A673 (cell line): ENCODE results near the gene NPR2.

Experiments used
- EZH2 ChIP-seq: fragments of 200-600 bp; sonication (generic); IDR thresholded peaks from 2 replicates; pipeline ENCODE4 v1.6.1; 2017; ENCODE audit warnings: borderline replicate concordance, low read depth, mild to moderate bottlenecking, mixed read lengths, antibody characterized with exemption, low read length; ENCODE audit not compliant: poor library complexity, severe bottlenecking
- TF ChIP-seq, protein P1 (sequence below): fragments of 300-800, 200-600 bp; sonication (generic); conservative IDR thresholded peaks from 2 replicates; pipeline ENCODE4 v1.5.1; 2017; ENCODE audit warnings: low read depth, mild to moderate bottlenecking, antibody characterized with exemption, low read length, moderate library complexity, mixed read lengths

DNA sequence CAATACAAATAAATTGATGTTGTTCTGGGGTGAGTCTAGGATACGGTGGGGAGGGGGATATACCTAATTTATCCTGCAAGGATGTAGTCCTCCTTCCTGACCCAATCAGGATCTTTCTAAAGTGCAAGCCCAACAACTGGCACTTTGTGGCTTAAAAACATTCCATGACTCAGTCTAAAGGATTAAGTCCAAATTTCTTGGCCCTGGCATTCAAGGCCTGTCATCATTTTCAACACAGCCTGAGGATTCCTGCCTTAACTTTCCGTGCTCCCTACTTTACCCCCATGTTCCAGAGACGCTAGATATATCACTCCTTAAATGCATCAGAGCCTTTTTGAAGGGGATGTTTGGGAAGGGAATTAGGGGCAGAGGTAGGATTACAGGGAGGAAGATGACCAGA is 36.1 kb downstream of the NPR2 start:
- TF ChIP-seq, protein P1, sequence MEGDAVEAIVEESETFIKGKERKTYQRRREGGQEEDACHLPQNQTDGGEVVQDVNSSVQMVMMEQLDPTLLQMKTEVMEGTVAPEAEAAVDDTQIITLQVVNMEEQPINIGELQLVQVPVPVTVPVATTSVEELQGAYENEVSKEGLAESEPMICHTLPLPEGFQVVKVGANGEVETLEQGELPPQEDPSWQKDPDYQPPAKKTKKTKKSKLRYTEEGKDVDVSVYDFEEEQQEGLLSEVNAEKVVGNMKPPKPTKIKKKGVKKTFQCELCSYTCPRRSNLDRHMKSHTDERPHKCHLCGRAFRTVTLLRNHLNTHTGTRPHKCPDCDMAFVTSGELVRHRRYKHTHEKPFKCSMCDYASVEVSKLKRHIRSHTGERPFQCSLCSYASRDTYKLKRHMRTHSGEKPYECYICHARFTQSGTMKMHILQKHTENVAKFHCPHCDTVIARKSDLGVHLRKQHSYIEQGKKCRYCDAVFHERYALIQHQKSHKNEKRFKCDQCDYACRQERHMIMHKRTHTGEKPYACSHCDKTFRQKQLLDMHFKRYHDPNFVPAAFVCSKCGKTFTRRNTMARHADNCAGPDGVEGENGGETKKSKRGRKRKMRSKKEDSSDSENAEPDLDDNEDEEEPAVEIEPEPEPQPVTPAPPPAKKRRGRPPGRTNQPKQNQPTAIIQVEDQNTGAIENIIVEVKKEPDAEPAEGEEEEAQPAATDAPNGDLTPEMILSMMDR, result no peak
- no peak for TF ChIP-seq EZH2
